K562 (cell line): Measurements from ENCODE around the gene ZDHHC24. TPM values are rescaled to one million over a fixed set of nuclear protein-coding genes. Genes with fewer than 3 reads are reported as not detected.
A peak's percentile ranks its signal among the peaks of the same experiment; 100 is the strongest.

Experiments used
- ATAC-seq: fragments of 200-7000 bp; cut with Tn5 transposase; 3 replicates; pipeline ENCODE4 v1.9.1; 2020; ENCODE audit warnings: moderate library complexity
- BruUV-seq: library from RNA; stranded (reverse); fragments of 400-500 nt; replicated peaks from 2 replicates; lab custom pipeline; 2021; lab: Mats Ljungman, UMichigan
- CTCF ChIA-PET: fragments of 300-600 bp; formaldehyde crosslinking; extraction: SDS; loops from one replicate; lab custom pipeline; 2021; ENCODE audit warnings: low intra/inter-chr PET ratio; lab: Yijun Ruan, JAX
- POLR2A ChIA-PET: fragments of 300-600, 350-650 bp; sonication (Branson Sonifier 250); formaldehyde crosslinking; extraction: SDS; loops from one replicate; lab custom pipeline; 2021; ENCODE audit warnings: antibody characterized with exemption, inconsistent platforms; lab: Yijun Ruan, JAX
- DNase-seq, 4 experiments: peaks; one replicate each; pipeline versions ENCODE4 v3.0.0 to v3.0.0-alpha.2; 2011 to 2018; ENCODE audit warnings: low spot score in 3 of 4, mixed read lengths in 3 of 4; ENCODE audit errors: extremely low read depth in 1 of 4
- FAIRE-seq: peaks from 2 replicates; lab custom pipeline; 2011; peaks lifted over from hg19 to GRCh38; lab: Jason Lieb, UNC
- H2AFZ ChIP-seq: 2 replicates; pipeline ENCODE4 v1.6.0; 2011; ENCODE audit warnings: low read depth, low read length, control low read depth, inconsistent platforms
- H3K27ac ChIP-seq: fragments of 200-600 bp; 3 replicates; pipeline ENCODE4 v1.8.0; 2011; ENCODE audit warnings: low read depth, mild to moderate bottlenecking, control low read depth, inconsistent platforms, low read length, moderate library complexity, mixed read lengths; ENCODE audit errors: extremely low read depth
- H3K27me3 ChIP-seq, 2 experiments: fragments of 300-600 bp in 1 of 2; 2 replicates in 1 of 2; 3 replicates in 1 of 2; pipeline versions ENCODE4 v1.6.0 to v1.8.0; 2011; ENCODE audit warnings: inconsistent platforms in 2 of 2, low read length in 2 of 2, mild to moderate bottlenecking in 1 of 2, mixed read lengths in 1 of 2, moderate library complexity in 1 of 2; ENCODE audit not compliant: control insufficient read depth in 2 of 2, insufficient read depth in 2 of 2
- H3K36me3 ChIP-seq: fragments of 300-600 bp; 3 replicates; pipeline ENCODE4 v1.8.0; 2011; ENCODE audit warnings: mild to moderate bottlenecking, low read length, inconsistent platforms; ENCODE audit not compliant: control insufficient read depth, insufficient read depth
- H3K4me1 ChIP-seq, 2 experiments: fragments of 200-600 bp in 1 of 2; replicated peaks in 1 of 2; 2 replicates in 1 of 2; 3 replicates in 1 of 2; pipeline versions ENCODE4 v1.5.1 to v1.8.0; 2011; ENCODE audit warnings: inconsistent platforms in 2 of 2, low read length in 2 of 2, mild to moderate bottlenecking in 1 of 2, mixed read lengths in 1 of 2, moderate library complexity in 1 of 2; ENCODE audit not compliant: control insufficient read depth in 2 of 2, insufficient read depth in 2 of 2
- H3K4me2 ChIP-seq: 2 replicates; pipeline ENCODE4 v1.6.1; 2011; ENCODE audit warnings: low read length, control low read depth, inconsistent platforms, mixed read lengths; ENCODE audit not compliant: insufficient read depth
- H3K4me3 ChIP-seq: fragments of 200-600 bp; sonication (generic), shearing (Covaris generic); 2 replicates; pipeline ENCODE4 v1.5.1; 2016; ENCODE audit warnings: control low read depth, inconsistent platforms
- H3K79me2 ChIP-seq: fragments of 200-600 bp; 3 replicates; pipeline ENCODE4 v1.8.0; 2011; ENCODE audit warnings: low read length, inconsistent platforms; ENCODE audit not compliant: control insufficient read depth, insufficient read depth
- H3K9ac ChIP-seq, 2 experiments: 2 replicates each; pipeline versions ENCODE4 v1.6.0 to v1.6.1; 2011; ENCODE audit warnings: low read depth in 2 of 2, low read length in 2 of 2, control low read depth in 1 of 2, inconsistent platforms in 1 of 2, mild to moderate bottlenecking in 1 of 2, mixed read lengths in 1 of 2; ENCODE audit not compliant: insufficient read depth in 1 of 2
- H3K9me1 ChIP-seq: one replicate; pipeline ENCODE4 v1.6.0; 2011; ENCODE audit warnings: inconsistent platforms, mild to moderate bottlenecking, low read length, moderate library complexity; ENCODE audit not compliant: control insufficient read depth, insufficient read depth
- H3K9me3 ChIP-seq: replicated peaks from 2 replicates; pipeline ENCODE4 v1.5.1; 2011; ENCODE audit warnings: low read depth, low read length, inconsistent platforms; ENCODE audit not compliant: control insufficient read depth, insufficient read depth
- H4K20me1 ChIP-seq: replicated peaks from 2 replicates; pipeline ENCODE4 v1.6.1; 2011; ENCODE audit warnings: low read length, inconsistent platforms, mixed read lengths; ENCODE audit not compliant: control insufficient read depth, insufficient read depth
- ADNP ChIP-seq: fragments of 200-800 bp; sonication (Bioruptor generic); IDR thresholded peaks from 2 replicates; pipeline ENCODE4 v1.6.1; 2016; ENCODE audit warnings: missing genetic modification characterization, missing compliant biosample characterization
- ARNT ChIP-seq, 2 experiments: fragments of 450-650 bp; IDR thresholded peaks; 2 replicates each; pipeline ENCODE4 v1.6.1; 2016; ENCODE audit warnings: mild to moderate bottlenecking in 1 of 2
- CC2D1A ChIP-seq: fragments of 450-650 bp; IDR thresholded peaks from 2 replicates; pipeline ENCODE4 v1.6.1; 2017; ENCODE audit warnings: mild to moderate bottlenecking
- CHD4 ChIP-seq: fragments of 200-600 bp; sonication (generic); IDR thresholded peaks from 3 replicates; pipeline ENCODE4 v1.6.1; 2012; ENCODE audit warnings: low read depth, mild to moderate bottlenecking, mixed read lengths, low read length, inconsistent platforms; ENCODE audit not compliant: insufficient read depth, insufficient replicate concordance, poor library complexity, severe bottlenecking
- EP400 ChIP-seq: fragments of 450-650 bp; IDR thresholded peaks from 2 replicates; pipeline ENCODE4 v1.6.1; 2017; ENCODE audit warnings: antibody characterized with exemption, mild to moderate bottlenecking, moderate library complexity
- GTF2A2 ChIP-seq: IDR thresholded peaks from 2 replicates; pipeline ENCODE4 v1.6.1; 2016; ENCODE audit warnings: mild to moderate bottlenecking, missing genetic modification characterization, missing compliant biosample characterization
- HDAC3 ChIP-seq: fragments of 450-650 bp; IDR thresholded peaks from 2 replicates; pipeline ENCODE4 v1.6.1; 2018; ENCODE audit warnings: borderline replicate concordance, mild to moderate bottlenecking, moderate library complexity; ENCODE audit not compliant: partially characterized antibody
- JUN ChIP-seq, 2 experiments: sonication (generic) in 1 of 2; formaldehyde crosslinking in 1 of 2; IDR thresholded peaks; 2 replicates each; pipeline versions ENCODE4 v1.6.1 to v1.8.0; 2012 to 2022; ENCODE audit warnings: borderline replicate concordance in 2 of 2, mild to moderate bottlenecking in 2 of 2, improper control_type of control experiment in 1 of 2, low read depth in 1 of 2, low read length in 1 of 2, missing genetic modification reagents in 1 of 2
- KAT7 ChIP-seq: sonication (generic); formaldehyde crosslinking; IDR thresholded peaks from 2 replicates; pipeline ENCODE4 v1.8.0; 2022; ENCODE audit warnings: missing genetic modification reagents, mild to moderate bottlenecking, borderline replicate concordance
- LCOR ChIP-seq: sonication (generic); formaldehyde crosslinking; IDR thresholded peaks from 2 replicates; pipeline ENCODE4 v1.8.0; 2022; ENCODE audit warnings: mild to moderate bottlenecking, missing genetic modification reagents
- NFRKB ChIP-seq: fragments of 450-650 bp; IDR thresholded peaks from 2 replicates; pipeline ENCODE4 v1.6.1; 2016; ENCODE audit warnings: low read depth
- RBFOX2 ChIP-seq: fragments of 200-400 bp; formaldehyde crosslinking; IDR thresholded peaks from 2 replicates; pipeline ENCODE4 v1.6.1; 2017; ENCODE audit warnings: low read depth, mild to moderate bottlenecking, low read length, moderate library complexity
- ZNF232 ChIP-seq: sonication (generic); formaldehyde crosslinking; IDR thresholded peaks from 2 replicates; pipeline ENCODE4 v1.8.0; 2022; ENCODE audit warnings: mild to moderate bottlenecking, missing genetic modification reagents
- ZNF24 ChIP-seq: fragments of 450-650 bp; IDR thresholded peaks from 2 replicates; pipeline ENCODE4 v1.6.1; 2016
- ZNF41 ChIP-seq: fragments of 250-450 bp; sonication (Bioruptor Pico); conservative IDR thresholded peaks from 2 replicates; pipeline ENCODE4 v1.4.0; 2020; ENCODE audit warnings: mild to moderate bottlenecking
- WGBS: fragments of 100-300 bp; shearing (Covaris generic); methylation state at CpG from one replicate; pipeline ENCODE4 v1.1.6; 2016; ENCODE audit warnings: low coverage, mixed read lengths; ENCODE audit not compliant: insufficient coverage; ENCODE audit errors: missing lambda C conversion rate; 5-methylcytosine and 5-hydroxymethylcytosine counted together
- in situ Hi-C: fragments of 300-500 bp; cut with MboI; formaldehyde crosslinking; loops from 4 replicates; pipeline ENCODE4 v1.15.0; 2018; ENCODE audit warnings: inconsistent platforms, mixed read lengths
- intact Hi-C: fragments of 100-400 bp; cut with micrococcal nuclease; formaldehyde crosslinking; loops from 2 replicates; pipeline ENCODE4 v1.14.2; 2022
- polyA plus RNA-seq, 8 experiments: library from polyadenylated mRNA; depleted of rRNA in 4 of 8; stranded (reverse) in 5 of 8; unstranded in 3 of 8; fragments of >200 nt; fragmentation: Nextera tagmentation in 2 of 8; fragmentation: Illumina TruSeq in 1 of 8; extraction: Ambion mirVana in 2 of 8; extraction: Trizol in 1 of 8; gene quantifications; 2 replicates each; pipeline versions ENCODE4 v1.2.1 to v1.2.3, GENCODE V29; 2011 to 2014; ENCODE audit warnings: inconsistent platforms in 1 of 8, missing spikeins in 1 of 8
- total RNA-seq, 7 experiments: library from RNA; depleted of rRNA in 6 of 7; stranded (reverse); fragments of >200 nt in 6 of 7; fragmentation: Illumina TruSeq in 2 of 7; extraction: Trizol in 2 of 7; gene quantifications; 2 replicates each; pipeline versions ENCODE4 v1.2.1 to v1.2.3, GENCODE V29; 2011 to 2021; ENCODE audit warnings: low replicate concordance in 1 of 7
- TF ChIP-seq, protein P1 (sequence below): fragments of 250-450 bp; sonication (Bioruptor Pico); IDR thresholded peaks from 2 replicates; pipeline ENCODE4 v1.9.0; 2021; ENCODE audit warnings: mild to moderate bottlenecking, inconsistent platforms
- TF ChIP-seq, protein P2 (sequence below): fragments of 450-650 bp; IDR thresholded peaks from one replicate; pipeline ENCODE4 v1.6.1; 2018; ENCODE audit warnings: mild to moderate bottlenecking, moderate library complexity; ENCODE audit not compliant: partially characterized antibody

ZDHHC24 gene
- total and polyA plus RNA-seq, 9 of the 15 experiments (the other 6 are each of a cell fraction or from before 2014, with no cell fraction given) = 0.45 to 11.2 (median 2.7) TPM

DNA sequence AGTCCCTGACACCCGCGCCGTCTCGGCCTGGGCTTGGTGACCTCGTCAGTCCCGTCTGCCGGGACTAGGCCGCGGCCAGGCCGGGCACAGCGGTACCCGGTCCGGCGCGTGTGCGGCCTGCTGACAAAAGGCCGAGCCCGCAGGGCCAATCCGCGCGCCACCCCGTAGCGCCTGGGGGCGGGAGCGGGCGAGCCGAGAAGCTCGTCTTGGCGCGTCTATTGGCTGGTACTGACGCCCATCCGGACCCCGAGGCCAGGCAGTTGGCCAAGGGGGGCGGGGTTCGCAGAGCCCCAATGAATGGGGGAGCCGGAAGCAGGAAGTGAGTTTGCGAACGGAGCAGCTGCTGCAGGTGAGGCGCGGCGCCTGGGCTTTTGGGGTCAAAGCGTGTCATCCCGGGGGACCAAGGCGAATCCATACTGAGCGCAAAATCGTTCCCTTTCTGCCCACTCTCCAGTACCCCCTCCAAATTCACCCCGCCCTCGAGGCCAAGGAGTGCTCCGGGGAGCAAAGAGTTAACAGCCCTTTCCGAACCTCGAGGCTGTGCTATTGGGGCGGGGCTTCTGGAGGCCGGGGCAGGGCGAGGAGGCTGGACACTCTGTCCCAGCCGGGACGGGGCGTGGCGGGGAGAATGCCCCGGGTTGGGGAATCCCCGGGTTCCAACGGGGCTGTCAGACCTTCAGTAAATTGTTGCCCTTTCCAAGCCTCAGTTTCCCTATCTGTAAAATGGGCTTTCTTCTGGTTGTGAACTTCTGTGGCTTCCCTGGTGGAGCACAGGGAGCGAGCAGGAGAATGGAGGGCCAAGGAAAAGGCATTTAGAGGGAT is 65.5 kb downstream of the ZDHHC24 start, which contains the start of gene DPP3:
Gene DPP3, plus strand, starts transcription at position 318 of the 822 bp plus-strand sequence. CDS start 1,767 bp downstream, outside the sequence.
- ATAC-seq = peak; percentile 98
- H3K4me1 ChIP-seq = peaks cover 3 to 31% of the 10 kb centered on the region in 2 experiments; a peak in 4 of 5 replicates
- no peaks in the 10 kb centered on the region for H3K9me3 ChIP-seq
- peak within 1 kb of the TSS; percentile 87 for H3K4me2 ChIP-seq
- peak; percentile 98 to 100 (median 99) for DNase-seq
- no peaks in the 10 kb centered on the region for H3K9me1 ChIP-seq
- peaks cover 12% of the 10 kb centered on the region; the same call in 2 of the 3 replicates for H3K79me2 ChIP-seq
- no peaks in the 10 kb centered on the region for H3K27me3 ChIP-seq
- H3K27ac ChIP-seq = peak within 1 kb of the TSS; percentile 92
- intact Hi-C loops = loop anchor here (1.0 to 5.0 kb wide), 2 partner anchors 41 to 197 kb away; partner anchors contain the start of gene RBM4B
- peaks cover 9% of the 10 kb centered on the region; the same call in 1 of the 2 replicates for H4K20me1 ChIP-seq
- peak; percentile 90 for FAIRE-seq
- ChIA-PET CTCF (interaction anchor here (4.2 kb wide), 1 partner anchor 73 kb away, joined by 50 read pairs; no protein-coding TSS in a partner anchor), POLR2A (interaction anchor here (0.6 to 2.2 kb wide), 15 partner anchors 9 to 198 kb away, joined by 3 to 18 read pairs (median 5); partner anchors contain the start of genes BBS1, MRPL11, PELI3 and RBM4)
- peak within 1 kb of the TSS; percentile 92 to 95 for H3K9ac ChIP-seq
- peak within 1 kb of the TSS; percentile 65 for H3K4me3 ChIP-seq
- H3K36me3 ChIP-seq = peaks cover 20% of the 10 kb centered on the region; the same call in 2 of the 3 replicates
- in situ Hi-C loops = no loop called here
- H2AFZ ChIP-seq = peak within 1 kb of the TSS; percentile 97
- BruUV-seq = TSS peak; percentile 74
- under 1% methylated on average over 57 of the region's 62 CpGs for WGBS
- TF ChIP-seq EP400 = peak; percentile 97
- TF ChIP-seq, protein P1, sequence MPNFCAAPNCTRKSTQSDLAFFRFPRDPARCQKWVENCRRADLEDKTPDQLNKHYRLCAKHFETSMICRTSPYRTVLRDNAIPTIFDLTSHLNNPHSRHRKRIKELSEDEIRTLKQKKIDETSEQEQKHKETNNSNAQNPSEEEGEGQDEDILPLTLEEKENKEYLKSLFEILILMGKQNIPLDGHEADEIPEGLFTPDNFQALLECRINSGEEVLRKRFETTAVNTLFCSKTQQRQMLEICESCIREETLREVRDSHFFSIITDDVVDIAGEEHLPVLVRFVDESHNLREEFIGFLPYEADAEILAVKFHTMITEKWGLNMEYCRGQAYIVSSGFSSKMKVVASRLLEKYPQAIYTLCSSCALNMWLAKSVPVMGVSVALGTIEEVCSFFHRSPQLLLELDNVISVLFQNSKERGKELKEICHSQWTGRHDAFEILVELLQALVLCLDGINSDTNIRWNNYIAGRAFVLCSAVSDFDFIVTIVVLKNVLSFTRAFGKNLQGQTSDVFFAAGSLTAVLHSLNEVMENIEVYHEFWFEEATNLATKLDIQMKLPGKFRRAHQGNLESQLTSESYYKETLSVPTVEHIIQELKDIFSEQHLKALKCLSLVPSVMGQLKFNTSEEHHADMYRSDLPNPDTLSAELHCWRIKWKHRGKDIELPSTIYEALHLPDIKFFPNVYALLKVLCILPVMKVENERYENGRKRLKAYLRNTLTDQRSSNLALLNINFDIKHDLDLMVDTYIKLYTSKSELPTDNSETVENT = peak; percentile 85; the same call in 1 of the 2 replicates
- no peak for TF ChIP-seq ZNF41 (CRISPR knock-in tag)
- TF ChIP-seq LCOR (CRISPR knock-in tag) = peak; percentile 42; the same call in 1 of the 2 replicates
- peak; percentile 80 for TF ChIP-seq ZNF24
- peak; percentile 87 for TF ChIP-seq CHD4
- peak; percentile 97 for TF ChIP-seq RBFOX2
- 0 out of 2 replicates have a peak, but pooled peaks have one; percentile 45 for TF ChIP-seq CC2D1A
- peak; percentile 94 for TF ChIP-seq ADNP (tag)
- TF ChIP-seq NFRKB = peak; percentile 83; the same call in 1 of the 2 replicates
- no peak for TF ChIP-seq HDAC3
- TF ChIP-seq JUN (IDR thresholded peaks at IDR 0.05; ENCODE audit: borderline replicate concordance, low read depth, low read length) = 0 out of 2 replicates have a peak, but pooled peaks have one; percentile 7
- TF ChIP-seq JUN (CRISPR knock-in tag; IDR thresholded peaks at IDR 0.05; ENCODE audit: borderline replicate concordance) = no peak
- TF ChIP-seq KAT7 (CRISPR knock-in tag) = no peak; the same call in 1 of the 2 replicates
- TF ChIP-seq ARNT (IDR thresholded peaks at IDR 0.05) = peak in 1 of 2 experiments; percentile 55; a peak in 1 of 4 replicates
- 0 out of 2 replicates have a peak, but pooled peaks have one; percentile 22 for TF ChIP-seq GTF2A2 (tag)
- TF ChIP-seq, protein P2, sequence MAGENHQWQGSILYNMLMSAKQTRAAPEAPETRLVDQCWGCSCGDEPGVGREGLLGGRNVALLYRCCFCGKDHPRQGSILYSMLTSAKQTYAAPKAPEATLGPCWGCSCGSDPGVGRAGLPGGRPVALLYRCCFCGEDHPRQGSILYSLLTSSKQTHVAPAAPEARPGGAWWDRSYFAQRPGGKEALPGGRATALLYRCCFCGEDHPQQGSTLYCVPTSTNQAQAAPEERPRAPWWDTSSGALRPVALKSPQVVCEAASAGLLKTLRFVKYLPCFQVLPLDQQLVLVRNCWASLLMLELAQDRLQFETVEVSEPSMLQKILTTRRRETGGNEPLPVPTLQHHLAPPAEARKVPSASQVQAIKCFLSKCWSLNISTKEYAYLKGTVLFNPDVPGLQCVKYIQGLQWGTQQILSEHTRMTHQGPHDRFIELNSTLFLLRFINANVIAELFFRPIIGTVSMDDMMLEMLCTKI = no peak
- 0 out of 2 replicates have a peak, but pooled peaks have one; percentile 36 for TF ChIP-seq ZNF232 (CRISPR knock-in tag)
